Bronchial epithelial cell (primary cell): ENCODE measurements around the gene CHMP1A. TPM values are rescaled to one million over a fixed set of nuclear protein-coding genes. Genes with fewer than 3 reads are reported as not detected.

ENCODE experiments used
- DNase-seq: peaks from one replicate; pipeline ENCODE4 v3.0.0-alpha.2; 2010; ENCODE audit warnings: low read depth
- FAIRE-seq: peaks from 2 replicates; lab custom pipeline; 2011; peaks lifted over from hg19 to GRCh38; lab: Jason Lieb, UNC
- H3K27me3 ChIP-seq: 2 replicates; pipeline ENCODE4 v1.5.1; 2011; ENCODE audit warnings: low read length; ENCODE audit not compliant: control insufficient read depth, insufficient read depth
- H3K36me3 ChIP-seq: 2 replicates; pipeline ENCODE4 v1.5.1; 2011; ENCODE audit warnings: low read length; ENCODE audit not compliant: control insufficient read depth, insufficient read depth
- H3K4me3 ChIP-seq: 2 replicates; pipeline ENCODE4 v1.5.1; 2011; ENCODE audit warnings: mild to moderate bottlenecking, low read depth, low read length, control low read depth
- total RNA-seq: library from RNA; depleted of rRNA; stranded (reverse); fragments of >200 nt; gene quantifications from 2 replicates; pipeline ENCODE4 v1.2.1, GENCODE V29; 2014
- TF ChIP-seq, protein P1 (sequence below): IDR thresholded peaks from 2 replicates; pipeline ENCODE4 v1.5.1; 2011; ENCODE audit warnings: mild to moderate bottlenecking, moderate library complexity, low read length, control low read depth, inconsistent platforms; ENCODE audit not compliant: insufficient read depth, severe bottlenecking

CHMP1A gene
- total RNA-seq, 1 donor from 2014 or later: 101 TPM

DNA sequence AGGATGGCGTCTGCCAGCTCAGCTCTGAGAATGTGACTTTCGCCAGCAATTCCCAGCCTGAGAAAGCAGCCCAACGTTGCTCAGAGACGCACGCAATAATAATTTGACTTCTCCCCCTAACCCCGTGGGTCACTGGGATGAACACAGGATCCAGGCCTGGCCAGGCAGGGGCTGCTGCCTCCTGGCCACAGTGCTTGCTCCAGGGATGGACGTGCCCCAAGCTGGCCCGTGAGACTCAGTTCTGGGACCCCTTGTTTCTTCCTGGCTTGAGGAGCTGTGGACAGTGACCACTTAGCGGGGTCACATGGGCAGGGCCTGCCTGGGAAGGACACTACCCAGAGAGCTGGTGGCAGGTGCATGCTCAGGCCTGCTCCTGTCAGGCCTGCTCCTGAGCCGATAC is 57.6 kb downstream of the CHMP1A start:
- TF ChIP-seq, protein P1, sequence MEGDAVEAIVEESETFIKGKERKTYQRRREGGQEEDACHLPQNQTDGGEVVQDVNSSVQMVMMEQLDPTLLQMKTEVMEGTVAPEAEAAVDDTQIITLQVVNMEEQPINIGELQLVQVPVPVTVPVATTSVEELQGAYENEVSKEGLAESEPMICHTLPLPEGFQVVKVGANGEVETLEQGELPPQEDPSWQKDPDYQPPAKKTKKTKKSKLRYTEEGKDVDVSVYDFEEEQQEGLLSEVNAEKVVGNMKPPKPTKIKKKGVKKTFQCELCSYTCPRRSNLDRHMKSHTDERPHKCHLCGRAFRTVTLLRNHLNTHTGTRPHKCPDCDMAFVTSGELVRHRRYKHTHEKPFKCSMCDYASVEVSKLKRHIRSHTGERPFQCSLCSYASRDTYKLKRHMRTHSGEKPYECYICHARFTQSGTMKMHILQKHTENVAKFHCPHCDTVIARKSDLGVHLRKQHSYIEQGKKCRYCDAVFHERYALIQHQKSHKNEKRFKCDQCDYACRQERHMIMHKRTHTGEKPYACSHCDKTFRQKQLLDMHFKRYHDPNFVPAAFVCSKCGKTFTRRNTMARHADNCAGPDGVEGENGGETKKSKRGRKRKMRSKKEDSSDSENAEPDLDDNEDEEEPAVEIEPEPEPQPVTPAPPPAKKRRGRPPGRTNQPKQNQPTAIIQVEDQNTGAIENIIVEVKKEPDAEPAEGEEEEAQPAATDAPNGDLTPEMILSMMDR: no peak
- no peaks in the 10 kb centered on the region for H3K36me3 ChIP-seq
- H3K4me3 ChIP-seq: no peak overlapping the region
- no peak for DNase-seq
- no peak for FAIRE-seq
- H3K27me3 ChIP-seq: no peaks in the 10 kb centered on the region

DNA sequence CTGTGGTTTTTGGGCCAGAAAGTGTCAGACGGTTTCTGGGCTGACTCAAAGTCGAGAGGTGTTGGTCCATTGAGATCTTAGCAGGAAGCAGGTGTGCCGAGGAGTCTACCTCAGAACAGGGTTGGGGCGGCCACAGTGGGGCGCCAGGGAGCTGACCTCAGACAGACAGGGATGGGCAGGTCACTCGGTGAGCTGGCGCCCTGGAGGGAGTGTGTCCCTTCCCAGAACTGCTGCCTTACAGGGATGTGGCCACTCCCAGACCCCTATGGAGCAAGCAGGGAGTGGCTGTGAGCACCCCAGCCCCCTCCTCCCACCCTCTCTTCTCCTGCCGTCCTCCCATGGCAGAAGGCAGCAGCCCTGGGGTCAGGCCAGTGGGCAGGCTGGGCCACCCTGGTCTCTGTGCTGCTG is 58.1 kb downstream of the CHMP1A start:
- peak; percentile 25 for DNase-seq
- TF ChIP-seq, protein P1: peak; percentile 76
- H3K4me3 ChIP-seq: no peak overlapping the region
- no peaks in the 10 kb centered on the region for H3K36me3 ChIP-seq
- no peaks in the 10 kb centered on the region for H3K27me3 ChIP-seq
- peak; percentile 40 for FAIRE-seq

DNA sequence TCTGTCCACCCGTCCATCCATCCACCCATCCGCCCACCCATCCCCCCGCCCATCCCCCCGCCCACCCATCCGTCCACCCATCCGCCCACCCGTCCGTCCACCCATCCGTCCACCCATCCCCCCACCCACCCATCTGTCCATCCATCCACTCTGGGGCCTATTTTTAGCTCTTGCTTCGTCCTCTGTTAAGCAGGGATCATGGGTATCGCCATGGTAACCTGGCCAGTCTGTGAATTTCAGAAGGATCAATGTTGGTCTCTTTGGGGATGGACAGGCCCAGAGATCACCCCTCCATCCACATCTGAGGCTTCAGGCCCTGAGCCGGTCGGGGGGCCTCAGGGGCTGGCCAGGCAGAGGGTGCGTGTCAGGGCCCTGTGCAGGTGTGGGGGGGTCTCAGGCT is 59.3 kb downstream of the CHMP1A start:
- DNase-seq (no peak), FAIRE-seq (no peak)
- TF ChIP-seq, protein P1: no peak
- Histone ChIP-seq H3K36me3 (no peaks in the 10 kb centered on the region), H3K27me3 (no peaks in the 10 kb centered on the region), H3K4me3 (no peak overlapping the region)

DNA sequence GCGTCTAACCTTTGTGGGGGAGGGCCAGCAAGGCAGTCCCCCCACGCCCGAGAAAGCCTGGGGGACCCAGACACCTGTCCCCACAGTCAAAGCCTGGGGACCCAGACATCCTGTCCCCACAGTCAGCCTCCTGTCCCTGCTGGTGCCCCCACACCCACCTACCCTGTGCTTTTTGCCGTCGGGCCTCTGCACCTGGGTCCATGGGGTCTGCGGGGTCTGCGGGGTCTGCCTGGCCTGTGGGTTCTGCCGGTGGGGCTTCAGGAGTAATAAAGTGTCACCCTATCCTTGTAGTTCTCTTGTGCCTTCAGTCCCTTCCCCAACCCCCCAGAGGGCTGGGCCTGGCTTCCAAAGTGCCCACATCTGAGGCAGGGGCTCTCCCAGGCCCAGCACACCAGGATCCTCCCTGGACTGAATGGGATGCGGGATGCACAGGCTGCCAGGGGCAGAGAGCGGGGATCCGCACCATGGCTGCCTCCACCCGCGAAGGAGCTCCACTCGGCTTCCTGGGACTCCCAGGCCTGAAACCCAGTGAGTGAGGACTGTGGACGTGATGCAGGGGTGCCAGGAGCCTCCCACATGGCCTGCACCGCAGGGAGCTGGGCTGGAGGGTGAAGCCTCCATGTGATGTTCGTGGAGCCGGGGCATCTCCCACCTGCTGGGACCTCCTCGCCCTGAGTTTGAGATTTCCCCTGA is 60.4 kb downstream of the CHMP1A start:
- FAIRE-seq (no peak), DNase-seq (no peak)
- Histone ChIP-seq H3K4me3 (no peak overlapping the region), H3K27me3 (no peaks in the 10 kb centered on the region), H3K36me3 (no peaks in the 10 kb centered on the region)
- TF ChIP-seq, protein P1: no peak

DNA sequence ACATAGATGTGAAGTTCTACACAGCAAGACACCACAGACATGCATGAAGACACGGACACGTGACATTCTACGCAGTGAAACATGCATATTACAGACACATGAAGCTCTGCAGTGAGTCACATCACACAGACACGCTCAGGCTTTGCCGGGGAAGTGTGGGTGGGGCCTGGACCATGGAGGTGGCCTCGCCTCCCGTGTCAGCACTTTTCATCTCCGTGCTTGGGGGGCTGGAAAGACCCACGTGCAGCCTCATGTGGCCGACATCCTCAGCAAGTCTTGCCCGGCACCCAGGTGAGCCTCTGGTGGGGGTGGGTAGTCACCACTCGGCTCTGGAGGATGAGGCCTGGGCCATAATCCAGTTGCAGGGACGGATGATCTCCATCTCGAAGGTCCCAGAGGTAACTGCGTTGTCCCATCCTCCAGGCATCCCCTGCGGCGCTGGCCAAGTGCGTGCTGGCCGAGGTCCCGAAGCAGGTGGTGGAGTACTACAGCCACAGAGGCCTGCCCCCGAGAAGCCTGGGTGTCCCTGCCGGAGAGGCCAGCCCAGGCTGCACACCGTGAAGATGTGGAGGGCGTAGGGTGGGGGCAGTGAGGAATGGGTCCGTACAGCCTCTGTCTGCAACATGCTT is 61.3 kb downstream of the CHMP1A start:
- Histone ChIP-seq H3K4me3 (no peak overlapping the region), H3K27me3 (no peaks in the 10 kb centered on the region), H3K36me3 (no peaks in the 10 kb centered on the region)
- TF ChIP-seq, protein P1: no peak
- FAIRE-seq (peak; percentile 18), DNase-seq (no peak)
